HepG2 (cell line): Measurements from ENCODE around the gene JAZF1. TPM values are rescaled to one million over a fixed set of nuclear protein-coding genes. Genes with fewer than 3 reads are reported as not detected.

Source experiments
- ATAC-seq: fragments of 200-7000 bp; cut with Tn5 transposase; 3 replicates; pipeline ENCODE4 v1.9.1; 2020; ENCODE audit warnings: mild to moderate bottlenecking, moderate library complexity
- BruUV-seq: library from RNA; stranded (reverse); fragments of 400-500 nt; replicated peaks from 2 replicates; lab custom pipeline; 2021; lab: Mats Ljungman, UMichigan
- CTCF ChIA-PET: fragments of 300-600 bp; formaldehyde crosslinking; extraction: SDS; loops from one replicate; lab custom pipeline; 2021; ENCODE audit warnings: low total read pairs, inconsistent platforms, low intra/inter-chr PET ratio; lab: Yijun Ruan, JAX
- POLR2A ChIA-PET: fragments of 350-600 bp; sonication (Branson Sonifier 250); formaldehyde crosslinking; loops from one replicate; lab custom pipeline; 2020; ENCODE audit warnings: antibody characterized with exemption, inconsistent platforms; lab: Yijun Ruan, JAX
- DNase-seq: peaks from one replicate; pipeline ENCODE4 v3.0.0-alpha.2; 2015; ENCODE audit warnings: low spot score
- FAIRE-seq: peaks from 3 replicates; lab custom pipeline; 2011; peaks lifted over from hg19 to GRCh38; lab: Jason Lieb, UNC
- H2AFZ ChIP-seq: one replicate; pipeline ENCODE4 v1.6.1; 2011; ENCODE audit warnings: low read length, inconsistent platforms
- H3K27ac ChIP-seq: fragments of 300-600 bp; 3 replicates; pipeline ENCODE4 v1.8.0; 2011; ENCODE audit warnings: mixed run types, mild to moderate bottlenecking, mixed read lengths, low read length, inconsistent platforms; ENCODE audit not compliant: insufficient read depth; ENCODE audit errors: extremely low read length
- H3K27me3 ChIP-seq, 2 experiments: fragments of 200-600 bp in 1 of 2; 2 replicates in 1 of 2; 3 replicates in 1 of 2; pipeline versions ENCODE4 v1.6.0 to v1.8.0; 2011; ENCODE audit warnings: low read length in 2 of 2, mild to moderate bottlenecking in 2 of 2, moderate library complexity in 2 of 2, inconsistent platforms in 1 of 2; ENCODE audit not compliant: insufficient read depth in 2 of 2, control insufficient read depth in 1 of 2
- H3K36me3 ChIP-seq, 2 experiments: fragments of 200-600 bp in 1 of 2; replicated peaks in 1 of 2; 2 replicates in 1 of 2; 3 replicates in 1 of 2; pipeline versions ENCODE4 v1.5.1 to v1.8.0; 2011; ENCODE audit warnings: low read length in 2 of 2, inconsistent platforms in 1 of 2; ENCODE audit not compliant: insufficient read depth in 2 of 2, control insufficient read depth in 1 of 2
- H3K4me1 ChIP-seq: 2 replicates; pipeline ENCODE4 v1.5.1; 2012; ENCODE audit warnings: low read length, inconsistent platforms; ENCODE audit not compliant: insufficient read depth
- H3K4me2 ChIP-seq: 2 replicates; pipeline ENCODE4 v1.6.0; 2011; ENCODE audit warnings: low read depth, low read length, inconsistent platforms
- H3K4me3 ChIP-seq, 3 experiments: fragments of 200-600 bp in 1 of 3; sonication (generic), shearing (Covaris generic) in 1 of 3; replicated peaks in 1 of 3; 2 replicates each; pipeline ENCODE4 v1.5.1; 2011 to 2016; ENCODE audit warnings: low read length in 3 of 3, inconsistent platforms in 2 of 3, low read depth in 2 of 3, mild to moderate bottlenecking in 2 of 3, control low read depth in 1 of 3, mixed read lengths in 1 of 3; ENCODE audit not compliant: insufficient read depth in 1 of 3
- H3K79me2 ChIP-seq: one replicate; pipeline ENCODE4 v1.6.1; 2011; ENCODE audit warnings: low read length, inconsistent platforms; ENCODE audit not compliant: insufficient read depth
- H3K9ac ChIP-seq: 2 replicates; pipeline ENCODE4 v1.6.0; 2011; ENCODE audit warnings: mild to moderate bottlenecking, low read depth, low read length, inconsistent platforms; ENCODE audit not compliant: insufficient read depth
- H3K9me3 ChIP-seq: 2 replicates; pipeline ENCODE4 v1.5.1; 2012; ENCODE audit warnings: mild to moderate bottlenecking, low read length
- H4K20me1 ChIP-seq: 2 replicates; pipeline ENCODE4 v1.6.0; 2011; ENCODE audit warnings: inconsistent platforms, mild to moderate bottlenecking, low read length, moderate library complexity; ENCODE audit not compliant: insufficient read depth
- GABPB1 ChIP-seq: IDR thresholded peaks from 2 replicates; pipeline ENCODE4 v1.6.1; 2016; ENCODE audit warnings: mild to moderate bottlenecking, missing genetic modification reagents, moderate library complexity, missing compliant biosample characterization
- PCBP1 ChIP-seq: fragments of 200-400 bp; formaldehyde crosslinking; IDR thresholded peaks from 2 replicates; pipeline ENCODE4 v1.6.1; 2017; ENCODE audit warnings: mild to moderate bottlenecking, low read depth, low read length, borderline replicate concordance
- TMF1 ChIP-seq: sonication (generic); formaldehyde crosslinking; IDR thresholded peaks from 2 replicates; pipeline ENCODE4 v1.8.1; 2022; ENCODE audit warnings: low read depth, missing genetic modification reagents
- ZNF230 ChIP-seq: sonication (generic); formaldehyde crosslinking; IDR thresholded peaks from 2 replicates; pipeline ENCODE4 v1.4.0; 2020; ENCODE audit warnings: mild to moderate bottlenecking, missing genetic modification reagents
- WGBS: methylation state at CpG from one replicate; pipeline ENCODE4 v1.1.6; 2017; ENCODE audit warnings: low lambda C conversion rate; 5-methylcytosine and 5-hydroxymethylcytosine counted together
- in situ Hi-C: cut with HindIII; loops from 2 replicates; pipeline ENCODE4 v1.10.0; 2017; ENCODE audit warnings: low pct_unique_long_range_greater_than_20kb; ENCODE audit not compliant: extremely low pct_ligation_motif_present
- intact Hi-C: fragments of 100-400 bp; cut with micrococcal nuclease; formaldehyde crosslinking; loops from one replicate; pipeline ENCODE4 v1.10.0; 2022; ENCODE audit not compliant: unreplicated experiment
- polyA plus RNA-seq, 8 experiments: library from polyadenylated mRNA; depleted of rRNA in 3 of 8; stranded (reverse) in 7 of 8; unstranded in 1 of 8; fragments of >200 nt; fragmentation: Illumina TruSeq in 4 of 8; extraction: Trizol in 4 of 8; gene quantifications; 2 replicates each; pipeline versions ENCODE4 v1.2.1 to v1.2.3, GENCODE V29; 2011 to 2016; ENCODE audit warnings: low read depth in 4 of 8, missing spikeins in 1 of 8, mixed read lengths in 1 of 8; ENCODE audit not compliant: insufficient read depth in 1 of 8
- total RNA-seq, 5 experiments: library from RNA; depleted of rRNA; stranded (reverse); fragments of >200 nt; fragmentation: Illumina TruSeq; extraction: Trizol; gene quantifications; 2 replicates each; pipeline ENCODE4 v1.2.3, GENCODE V29; 2016; ENCODE audit warnings: low read depth in 1 of 5
- TF ChIP-seq, protein P1 (sequence below): sonication (generic); formaldehyde crosslinking; IDR thresholded peaks from 2 replicates; pipeline ENCODE4 v1.4.0; 2020; ENCODE audit warnings: missing genetic modification reagents, mild to moderate bottlenecking, borderline replicate concordance
- TF ChIP-seq, protein P2 (sequence below): sonication (generic); formaldehyde crosslinking; IDR thresholded peaks from 2 replicates; pipeline ENCODE4 v1.5.0; 2020; ENCODE audit warnings: mild to moderate bottlenecking, missing genetic modification reagents, borderline replicate concordance
- TF ChIP-seq, protein P3 (sequence below): sonication (generic); formaldehyde crosslinking; IDR thresholded peaks from 2 replicates; pipeline ENCODE4 v1.4.0; 2020; ENCODE audit warnings: missing genetic modification reagents, mild to moderate bottlenecking, borderline replicate concordance

The JAZF1 gene
- total and polyA plus RNA-seq, 2 of the 13 experiments (the other 11 are each of a cell fraction or from before 2014, with no cell fraction given): not detected

DNA sequence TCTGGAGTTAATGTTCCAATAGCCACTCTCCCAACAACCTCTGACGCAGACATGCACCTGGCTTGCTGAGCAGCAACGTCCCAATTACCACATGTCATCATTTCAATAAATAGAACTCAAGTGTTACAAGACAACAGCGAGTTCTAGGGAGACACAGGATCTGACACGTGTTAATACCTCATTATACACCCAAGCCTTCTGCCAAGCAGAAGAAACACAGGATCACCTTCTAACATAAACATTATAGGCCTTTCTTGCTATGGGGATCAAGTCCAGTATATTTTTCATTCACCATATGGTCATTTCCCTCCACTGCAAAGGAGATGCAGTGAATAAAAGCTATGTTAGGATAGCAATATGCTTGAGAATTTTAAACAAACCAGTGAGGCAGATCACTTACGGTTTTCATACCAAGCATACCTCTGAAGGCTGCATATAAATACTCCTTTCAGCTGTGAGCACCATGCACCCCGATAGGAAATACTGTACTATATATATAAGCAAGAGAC is 74.2 kb downstream of the JAZF1 start:
- Histone ChIP-seq H3K27me3 (peaks cover 0 to 1% of the 10 kb centered on the region in 2 experiments; a peak in 1 of 5 replicates), H3K4me1 (peaks cover 6% of the 10 kb centered on the region; the same call in 1 of the 2 replicates), H3K79me2 (no peaks in the 10 kb centered on the region), H3K27ac (no peak overlapping the region), H3K9me3 (no peaks in the 10 kb centered on the region), H4K20me1 (no peaks in the 10 kb centered on the region), H3K36me3 (no peaks in the 10 kb centered on the region), H2AFZ (no peak overlapping the region), H3K4me3 (no peak overlapping the region), H3K4me2 (no peak overlapping the region), H3K9ac (no peak overlapping the region)
- DNase-seq (no peak), FAIRE-seq (no peak), ATAC-seq (no peak)
- in situ Hi-C loops (no loop called here), intact Hi-C loops (no loop called here)
- WGBS: 11% methylated on average over 6 of the region's 6 CpGs
- BruUV-seq: no TSS peak
- CTCF ChIA-PET: no interaction called here
- POLR2A ChIA-PET: no interaction called here
- TF ChIP-seq, protein P1, sequence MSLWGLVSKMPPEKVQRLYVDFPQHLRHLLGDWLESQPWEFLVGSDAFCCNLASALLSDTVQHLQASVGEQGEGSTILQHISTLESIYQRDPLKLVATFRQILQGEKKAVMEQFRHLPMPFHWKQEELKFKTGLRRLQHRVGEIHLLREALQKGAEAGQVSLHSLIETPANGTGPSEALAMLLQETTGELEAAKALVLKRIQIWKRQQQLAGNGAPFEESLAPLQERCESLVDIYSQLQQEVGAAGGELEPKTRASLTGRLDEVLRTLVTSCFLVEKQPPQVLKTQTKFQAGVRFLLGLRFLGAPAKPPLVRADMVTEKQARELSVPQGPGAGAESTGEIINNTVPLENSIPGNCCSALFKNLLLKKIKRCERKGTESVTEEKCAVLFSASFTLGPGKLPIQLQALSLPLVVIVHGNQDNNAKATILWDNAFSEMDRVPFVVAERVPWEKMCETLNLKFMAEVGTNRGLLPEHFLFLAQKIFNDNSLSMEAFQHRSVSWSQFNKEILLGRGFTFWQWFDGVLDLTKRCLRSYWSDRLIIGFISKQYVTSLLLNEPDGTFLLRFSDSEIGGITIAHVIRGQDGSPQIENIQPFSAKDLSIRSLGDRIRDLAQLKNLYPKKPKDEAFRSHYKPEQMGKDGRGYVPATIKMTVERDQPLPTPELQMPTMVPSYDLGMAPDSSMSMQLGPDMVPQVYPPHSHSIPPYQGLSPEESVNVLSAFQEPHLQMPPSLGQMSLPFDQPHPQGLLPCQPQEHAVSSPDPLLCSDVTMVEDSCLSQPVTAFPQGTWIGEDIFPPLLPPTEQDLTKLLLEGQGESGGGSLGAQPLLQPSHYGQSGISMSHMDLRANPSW (CRISPR knock-in tag): no peak
- TF ChIP-seq, protein P2, sequence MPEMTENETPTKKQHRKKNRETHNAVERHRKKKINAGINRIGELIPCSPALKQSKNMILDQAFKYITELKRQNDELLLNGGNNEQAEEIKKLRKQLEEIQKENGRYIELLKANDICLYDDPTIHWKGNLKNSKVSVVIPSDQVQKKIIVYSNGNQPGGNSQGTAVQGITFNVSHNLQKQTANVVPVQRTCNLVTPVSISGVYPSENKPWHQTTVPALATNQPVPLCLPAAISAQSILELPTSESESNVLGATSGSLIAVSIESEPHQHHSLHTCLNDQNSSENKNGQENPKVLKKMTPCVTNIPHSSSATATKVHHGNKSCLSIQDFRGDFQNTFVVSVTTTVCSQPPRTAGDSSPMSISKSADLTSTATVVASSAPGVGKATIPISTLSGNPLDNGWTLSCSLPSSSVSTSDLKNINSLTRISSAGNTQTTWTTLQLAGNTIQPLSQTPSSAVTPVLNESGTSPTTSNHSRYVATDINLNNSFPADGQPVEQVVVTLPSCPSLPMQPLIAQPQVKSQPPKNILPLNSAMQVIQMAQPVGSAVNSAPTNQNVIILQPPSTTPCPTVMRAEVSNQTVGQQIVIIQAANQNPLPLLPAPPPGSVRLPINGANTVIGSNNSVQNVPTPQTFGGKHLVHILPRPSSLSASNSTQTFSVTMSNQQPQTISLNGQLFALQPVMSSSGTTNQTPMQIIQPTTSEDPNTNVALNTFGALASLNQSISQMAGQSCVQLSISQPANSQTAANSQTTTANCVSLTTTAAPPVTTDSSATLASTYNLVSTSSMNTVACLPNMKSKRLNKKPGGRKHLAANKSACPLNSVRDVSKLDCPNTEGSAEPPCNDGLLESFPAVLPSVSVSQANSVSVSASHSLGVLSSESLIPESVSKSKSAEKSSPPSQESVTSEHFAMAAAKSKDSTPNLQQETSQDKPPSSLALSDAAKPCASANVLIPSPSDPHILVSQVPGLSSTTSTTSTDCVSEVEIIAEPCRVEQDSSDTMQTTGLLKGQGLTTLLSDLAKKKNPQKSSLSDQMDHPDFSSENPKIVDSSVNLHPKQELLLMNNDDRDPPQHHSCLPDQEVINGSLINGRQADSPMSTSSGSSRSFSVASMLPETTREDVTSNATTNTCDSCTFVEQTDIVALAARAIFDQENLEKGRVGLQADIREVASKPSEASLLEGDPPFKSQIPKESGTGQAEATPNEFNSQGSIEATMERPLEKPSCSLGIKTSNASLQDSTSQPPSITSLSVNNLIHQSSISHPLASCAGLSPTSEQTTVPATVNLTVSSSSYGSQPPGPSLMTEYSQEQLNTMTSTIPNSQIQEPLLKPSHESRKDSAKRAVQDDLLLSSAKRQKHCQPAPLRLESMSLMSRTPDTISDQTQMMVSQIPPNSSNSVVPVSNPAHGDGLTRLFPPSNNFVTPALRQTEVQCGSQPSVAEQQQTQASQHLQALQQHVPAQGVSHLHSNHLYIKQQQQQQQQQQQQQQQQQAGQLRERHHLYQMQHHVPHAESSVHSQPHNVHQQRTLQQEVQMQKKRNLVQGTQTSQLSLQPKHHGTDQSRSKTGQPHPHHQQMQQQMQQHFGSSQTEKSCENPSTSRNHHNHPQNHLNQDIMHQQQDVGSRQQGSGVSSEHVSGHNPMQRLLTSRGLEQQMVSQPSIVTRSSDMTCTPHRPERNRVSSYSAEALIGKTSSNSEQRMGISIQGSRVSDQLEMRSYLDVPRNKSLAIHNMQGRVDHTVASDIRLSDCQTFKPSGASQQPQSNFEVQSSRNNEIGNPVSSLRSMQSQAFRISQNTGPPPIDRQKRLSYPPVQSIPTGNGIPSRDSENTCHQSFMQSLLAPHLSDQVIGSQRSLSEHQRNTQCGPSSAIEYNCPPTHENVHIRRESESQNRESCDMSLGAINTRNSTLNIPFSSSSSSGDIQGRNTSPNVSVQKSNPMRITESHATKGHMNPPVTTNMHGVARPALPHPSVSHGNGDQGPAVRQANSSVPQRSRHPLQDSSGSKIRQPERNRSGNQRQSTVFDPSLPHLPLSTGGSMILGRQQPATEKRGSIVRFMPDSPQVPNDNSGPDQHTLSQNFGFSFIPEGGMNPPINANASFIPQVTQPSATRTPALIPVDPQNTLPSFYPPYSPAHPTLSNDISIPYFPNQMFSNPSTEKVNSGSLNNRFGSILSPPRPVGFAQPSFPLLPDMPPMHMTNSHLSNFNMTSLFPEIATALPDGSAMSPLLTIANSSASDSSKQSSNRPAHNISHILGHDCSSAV (CRISPR knock-in tag): no peak
- TF ChIP-seq, protein P3, sequence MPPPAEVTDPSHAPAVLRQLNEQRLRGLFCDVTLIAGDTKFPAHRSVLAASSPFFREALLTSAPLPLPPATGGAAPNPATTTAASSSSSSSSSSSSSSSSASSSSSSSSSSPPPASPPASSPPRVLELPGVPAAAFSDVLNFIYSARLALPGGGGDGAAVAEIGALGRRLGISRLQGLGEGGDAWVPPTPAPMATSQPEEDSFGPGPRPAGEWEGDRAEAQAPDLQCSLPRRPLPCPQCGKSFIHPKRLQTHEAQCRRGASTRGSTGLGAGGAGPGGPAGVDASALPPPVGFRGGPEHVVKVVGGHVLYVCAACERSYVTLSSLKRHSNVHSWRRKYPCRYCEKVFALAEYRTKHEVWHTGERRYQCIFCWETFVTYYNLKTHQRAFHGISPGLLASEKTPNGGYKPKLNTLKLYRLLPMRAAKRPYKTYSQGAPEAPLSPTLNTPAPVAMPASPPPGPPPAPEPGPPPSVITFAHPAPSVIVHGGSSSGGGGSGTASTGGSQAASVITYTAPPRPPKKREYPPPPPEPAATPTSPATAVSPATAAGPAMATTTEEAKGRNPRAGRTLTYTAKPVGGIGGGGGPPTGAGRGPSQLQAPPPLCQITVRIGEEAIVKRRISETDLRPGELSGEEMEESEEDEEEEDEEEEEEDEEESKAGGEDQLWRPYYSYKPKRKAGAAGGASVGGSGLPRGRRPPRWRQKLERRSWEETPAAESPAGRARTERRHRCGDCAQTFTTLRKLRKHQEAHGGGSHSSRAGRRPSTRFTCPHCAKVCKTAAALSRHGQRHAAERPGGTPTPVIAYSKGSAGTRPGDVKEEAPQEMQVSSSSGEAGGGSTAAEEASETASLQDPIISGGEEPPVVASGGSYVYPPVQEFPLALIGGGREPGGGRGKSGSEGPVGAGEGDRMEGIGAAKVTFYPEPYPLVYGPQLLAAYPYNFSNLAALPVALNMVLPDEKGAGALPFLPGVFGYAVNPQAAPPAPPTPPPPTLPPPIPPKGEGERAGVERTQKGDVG (CRISPR knock-in tag): no peak
- TF ChIP-seq ZNF230 (CRISPR knock-in tag): no peak
- TF ChIP-seq PCBP1: no peak
- TF ChIP-seq TMF1: no peak
- no peak for TF ChIP-seq GABPB1 (CRISPR knock-in tag)
